ENCODE data around the gene RGL3. TPM values are rescaled to one million over a fixed set of nuclear protein-coding genes. Genes with fewer than 3 reads are reported as not detected.
"Not testable (repeated sequence)": the region's sequence is repeated elsewhere in the genome, so short reads cannot be mapped to it uniquely, and the experiment has no call there.

Gene RGL3
- total RNA-seq, 1 donor from 2014 or later = not detected

DNA sequence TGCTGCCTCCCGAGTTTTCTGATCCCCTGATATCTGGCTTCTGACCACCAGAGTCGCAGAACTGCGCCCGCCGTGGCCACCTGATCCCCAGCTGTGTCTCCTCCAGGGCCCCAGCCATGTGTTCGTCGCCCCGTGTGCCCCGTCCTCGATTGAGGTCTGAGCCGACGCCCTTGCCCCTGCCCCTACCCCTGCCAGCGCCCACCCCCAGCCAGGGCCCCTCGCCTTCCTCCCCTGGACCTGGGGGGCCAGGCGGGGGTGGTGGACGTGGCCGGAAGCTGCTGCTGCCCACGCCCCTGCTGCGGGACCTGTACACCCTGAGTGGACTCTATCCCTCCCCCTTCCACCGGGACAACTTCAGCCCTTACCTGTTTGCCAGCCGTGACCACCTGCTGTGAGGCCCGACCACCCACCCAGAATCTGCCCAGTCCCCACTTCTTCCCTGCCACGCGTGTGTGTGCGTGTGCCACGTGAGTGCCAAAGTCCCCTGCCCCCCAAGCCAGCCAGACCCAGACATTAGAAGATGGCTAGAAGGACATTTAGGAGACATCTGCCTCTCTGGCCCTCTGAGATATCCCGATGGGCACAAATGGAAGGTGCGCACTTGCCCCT lies 54.7 kb downstream of the RGL3 start:
- intact Hi-C loops (cut with micrococcal nuclease) = no loop called here

- intact Hi-C loops (cut with micrococcal nuclease) = no loop called here
Measured at GRCh38 chr19:11363881-11364280, 55.2 kb downstream of the RGL3 start.

GRCh38 chr19:11361771-11362731 lies 57.1 kb downstream of the RGL3 start:
- intact Hi-C loops (cut with micrococcal nuclease) = no loop called here

GRCh38 chr19:11361037-11361770 lies 57.9 kb downstream of the RGL3 start:
- intact Hi-C loops (cut with micrococcal nuclease) = no loop called here

DNA sequence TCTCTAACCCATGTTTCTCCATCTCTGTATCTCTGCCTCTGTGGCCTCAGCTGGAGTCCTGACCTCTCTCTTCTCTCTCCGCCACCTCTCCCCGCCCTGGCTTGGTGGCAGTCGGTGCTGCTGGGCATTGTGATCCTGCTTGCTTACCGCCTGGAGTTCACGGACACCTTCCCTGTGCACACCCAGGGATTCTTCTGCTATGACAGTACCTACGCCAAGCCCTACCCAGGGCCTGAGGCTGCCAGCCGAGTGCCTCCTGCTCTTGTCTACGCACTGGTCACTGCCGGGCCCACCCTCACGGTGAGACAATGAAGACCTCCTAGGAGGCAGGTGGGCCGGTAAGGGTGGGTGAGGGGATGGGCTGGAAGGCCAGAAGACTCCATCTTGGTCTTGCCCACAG lies 59.7 kb downstream of the RGL3 start:
- intact Hi-C loops (cut with micrococcal nuclease) = no loop called here

DNA sequence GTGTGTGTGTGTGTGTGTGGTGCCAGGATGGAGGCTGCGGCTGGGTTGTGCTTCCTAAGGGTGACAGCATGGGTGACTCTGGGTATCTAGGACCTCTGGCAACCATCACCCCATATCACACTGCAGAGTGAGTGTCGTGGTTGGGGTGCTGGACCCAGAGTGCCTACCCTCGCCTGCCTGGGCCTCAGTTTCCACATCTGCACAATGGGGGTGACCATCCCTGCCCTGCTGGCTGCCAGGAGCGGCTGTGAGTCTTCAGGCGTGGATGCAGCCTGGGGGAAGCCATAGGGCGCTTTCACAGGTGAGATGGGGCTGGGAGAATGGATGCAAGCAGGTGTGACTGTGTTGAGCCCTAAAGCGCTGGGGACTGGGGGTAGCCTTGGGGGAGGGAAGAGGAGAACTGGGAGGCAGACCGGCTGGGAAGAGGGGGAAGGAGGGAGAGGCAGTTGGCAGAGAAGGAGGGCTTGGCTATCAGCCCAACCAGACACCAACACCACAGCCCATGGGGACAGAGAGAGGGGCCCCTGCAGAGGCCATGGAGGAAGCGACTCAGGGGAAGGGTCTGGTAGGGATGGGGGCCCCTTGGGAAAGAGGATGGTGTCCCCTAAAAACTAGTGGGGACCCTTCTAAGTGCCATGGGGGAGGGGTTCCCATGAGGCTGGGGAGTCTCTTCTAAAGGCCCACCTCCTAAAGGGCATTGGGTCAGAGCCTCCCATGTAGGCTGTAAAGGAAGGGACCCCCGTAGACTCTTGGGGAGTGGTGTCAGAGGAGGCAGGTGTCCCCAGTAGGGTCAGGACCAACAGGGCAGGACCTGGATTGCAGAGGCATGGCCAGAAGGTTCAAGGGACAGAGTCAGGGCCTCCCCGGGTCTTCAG lies 62.2 kb downstream of the RGL3 start:
- intact Hi-C loops (cut with micrococcal nuclease) = no loop called here

GRCh38 chr19:11356074-11356397 lies 63.1 kb downstream of the RGL3 start:
- intact Hi-C loops (cut with micrococcal nuclease) = no loop called here

GRCh38 chr19:11355160-11356073 lies 63.7 kb downstream of the RGL3 start, which contains the start of gene PLPPR2:
TSS of gene PLPPR2 (plus strand) at chr19:11355432. CDS start at chr19:11357674, 2,242 bp downstream.
- intact Hi-C loops (cut with micrococcal nuclease) = loop anchor here (1.0 kb wide), 6 partner anchors 9 to 150 kb away; partner anchors contain the start of genes CCDC159, ODAD3, PRKCSH and RAB3D

GRCh38 chr19:11354102-11354501 lies 65.0 kb downstream of the RGL3 start:
- intact Hi-C loops (cut with micrococcal nuclease) = not testable (repeated sequence)

GRCh38 chr19:11349171-11349570 lies 69.9 kb downstream of the RGL3 start:
- intact Hi-C loops (cut with micrococcal nuclease) = no loop called here

GRCh38 chr19:11347546-11348039 lies 71.5 kb downstream of the RGL3 start:
- intact Hi-C loops (cut with micrococcal nuclease) = loop anchor here (2.0 kb wide), 1 partner anchor 191 kb away; no protein-coding TSS in a partner anchor

- intact Hi-C loops (cut with micrococcal nuclease) = loop anchor here (1.0 to 2.0 kb wide), 12 partner anchors 8 to 475 kb away; partner anchors contain the start of genes CARM1, ODAD3, PLPPR2 and PRKCSH
Measured at GRCh38 chr19:11346104-11346940, 72.8 kb downstream of the RGL3 start, which contains the start of the genes CCDC159 and TMEM205. TSS of gene CCDC159 (plus strand) at chr19:11346519. CDS start at chr19:11346607, 88 bp downstream. TSS of gene TMEM205 (minus strand) at chr19:11346268. CDS start at chr19:11345619, 649 bp downstream.

- intact Hi-C loops (cut with micrococcal nuclease) = no loop called here
Measured at GRCh38 chr19:11345122-11345803, 73.9 kb downstream of the RGL3 start.

Data from T-helper 1 cell treated with Interleukin-12 subunit alpha and Interleukin-12 subunit beta and Interleukin-4 antibody, amounts not matched to agents 30 ng/mL and 1 ng/mL, for 36 hours (primary cell).